Stimulated activated naive CD8-positive, alpha-beta T cell treated with anti-CD3 and anti-CD28 coated beads, Interleukin-15, Interleukin-2, amounts not matched to agents 100 ng/mL and 50 ng/mL, for 24 hours (primary cell): ENCODE results near the gene TCP11L2.

ENCODE experiments used
- H3K27ac Mint-ChIP-seq: one replicate; pipeline ENCODE4 v1.8.0; 2021; ENCODE audit warnings: mild to moderate bottlenecking, mixed read lengths
- H3K27me3 Mint-ChIP-seq: one replicate; pipeline ENCODE4 v1.8.0; 2021; ENCODE audit warnings: mixed read lengths
- H3K36me3 Mint-ChIP-seq: one replicate; pipeline ENCODE4 v1.8.0; 2021; ENCODE audit warnings: low read depth, mixed read lengths
- H3K4me1 Mint-ChIP-seq: one replicate; pipeline ENCODE4 v1.8.0; 2021; ENCODE audit warnings: low read depth, mixed read lengths
- H3K4me3 Mint-ChIP-seq: one replicate; pipeline ENCODE4 v1.8.0; 2021; ENCODE audit warnings: mild to moderate bottlenecking, mixed read lengths
- H3K9me3 Mint-ChIP-seq: one replicate; pipeline ENCODE4 v1.8.0; 2021; ENCODE audit warnings: mixed read lengths

Gene TCP11L2

GRCh38 chr12:106333756-106334155 is 31.2 kb downstream of the TCP11L2 start:
- H3K27ac Mint-ChIP-seq = no peak overlapping the region
- H3K9me3 Mint-ChIP-seq = no peaks in the 10 kb centered on the region
- H3K4me3 Mint-ChIP-seq = no peak overlapping the region
- peaks cover 21% of the 10 kb centered on the region for H3K36me3 Mint-ChIP-seq
- H3K27me3 Mint-ChIP-seq = no peaks in the 10 kb centered on the region
- H3K4me1 Mint-ChIP-seq = no peaks in the 10 kb centered on the region

- H3K4me1 Mint-ChIP-seq = no peaks in the 10 kb centered on the region
- H3K36me3 Mint-ChIP-seq = peaks cover 19% of the 10 kb centered on the region
- no peak overlapping the region for H3K4me3 Mint-ChIP-seq
Measured at GRCh38 chr12:106341086-106341877, 38.7 kb downstream of the TCP11L2 start.

GRCh38 chr12:106342397-106343213 is 40.1 kb downstream of the TCP11L2 start:
- no peak overlapping the region for H3K27ac Mint-ChIP-seq

More at GRCh38 chr12:106341086-106341877, 38.7 kb downstream of the TCP11L2 start:
- Mint-ChIP-seq H3K27ac (peak overlapping the region; percentile 11), H3K27me3 (no peaks in the 10 kb centered on the region), H3K9me3 (no peaks in the 10 kb centered on the region)

GRCh38 chr12:106343214-106343528 is 40.6 kb downstream of the TCP11L2 start:
- Mint-ChIP-seq H3K9me3 (no peaks in the 10 kb centered on the region), H3K27ac (no peak overlapping the region), H3K36me3 (peaks cover 15% of the 10 kb centered on the region), H3K4me3 (no peak overlapping the region), H3K4me1 (no peaks in the 10 kb centered on the region), H3K27me3 (no peaks in the 10 kb centered on the region)

More at GRCh38 chr12:106342397-106343213, 40.1 kb downstream of the TCP11L2 start:
- no peaks in the 10 kb centered on the region for H3K27me3 Mint-ChIP-seq
- peaks cover 15% of the 10 kb centered on the region for H3K36me3 Mint-ChIP-seq
- H3K4me1 Mint-ChIP-seq = no peaks in the 10 kb centered on the region
- no peak overlapping the region for H3K4me3 Mint-ChIP-seq
- H3K9me3 Mint-ChIP-seq = no peaks in the 10 kb centered on the region

- Mint-ChIP-seq H3K27ac (no peak overlapping the region), H3K4me1 (no peaks in the 10 kb centered on the region), H3K27me3 (no peaks in the 10 kb centered on the region), H3K9me3 (no peaks in the 10 kb centered on the region), H3K36me3 (peaks cover 13% of the 10 kb centered on the region), H3K4me3 (no peak overlapping the region)
Measured at GRCh38 chr12:106344131-106344530, 41.6 kb downstream of the TCP11L2 start.

- no peak overlapping the region for H3K27ac Mint-ChIP-seq
- H3K4me3 Mint-ChIP-seq = no peak overlapping the region
- H3K36me3 Mint-ChIP-seq = peaks cover 12% of the 10 kb centered on the region
- no peaks in the 10 kb centered on the region for H3K27me3 Mint-ChIP-seq
- H3K9me3 Mint-ChIP-seq = no peaks in the 10 kb centered on the region
- H3K4me1 Mint-ChIP-seq = no peaks in the 10 kb centered on the region
Measured at GRCh38 chr12:106345746-106346145, 43.2 kb downstream of the TCP11L2 start.

- H3K27ac Mint-ChIP-seq = no peak overlapping the region
- H3K4me1 Mint-ChIP-seq = no peaks in the 10 kb centered on the region
- no peak overlapping the region for H3K4me3 Mint-ChIP-seq
- H3K27me3 Mint-ChIP-seq = no peaks in the 10 kb centered on the region
- no peaks in the 10 kb centered on the region for H3K9me3 Mint-ChIP-seq
- H3K36me3 Mint-ChIP-seq = peaks cover 8% of the 10 kb centered on the region
Measured at GRCh38 chr12:106348411-106348810, 45.9 kb downstream of the TCP11L2 start.

- H3K27ac Mint-ChIP-seq = no peak overlapping the region
- H3K36me3 Mint-ChIP-seq = peaks cover 5% of the 10 kb centered on the region
- peaks cover 9% of the 10 kb centered on the region for H3K4me1 Mint-ChIP-seq
- no peak overlapping the region for H3K4me3 Mint-ChIP-seq
- no peaks in the 10 kb centered on the region for H3K9me3 Mint-ChIP-seq
- H3K27me3 Mint-ChIP-seq = no peaks in the 10 kb centered on the region
Measured at GRCh38 chr12:106353175-106353574, 50.6 kb downstream of the TCP11L2 start.

- Mint-ChIP-seq H3K4me3 (peak within 1 kb of the TSS; percentile 97), H3K27me3 (no peaks in the 10 kb centered on the region), H3K4me1 (peaks cover 17% of the 10 kb centered on the region), H3K9me3 (no peaks in the 10 kb centered on the region), H3K27ac (peak within 1 kb of the TSS; percentile 95), H3K36me3 (peaks cover 7% of the 10 kb centered on the region)
Measured at GRCh38 chr12:106357549-106358395, 55.2 kb downstream of the TCP11L2 start, which contains the start of gene POLR3B. POLR3B (plus strand) TSS chr12:106357748; CDS start chr12:106357880, 132 bp downstream.

- H3K27ac Mint-ChIP-seq = peak overlapping the region; percentile 95
Measured at GRCh38 chr12:106358396-106359241, 56.1 kb downstream of the TCP11L2 start.

GRCh38 chr12:106359646-106360399 is 57.3 kb downstream of the TCP11L2 start:
- no peaks in the 10 kb centered on the region for H3K9me3 Mint-ChIP-seq
- no peak overlapping the region for H3K4me3 Mint-ChIP-seq

More at GRCh38 chr12:106358396-106359241, 56.1 kb downstream of the TCP11L2 start:
- peaks cover 17% of the 10 kb centered on the region for H3K4me1 Mint-ChIP-seq
- peak overlapping the region; percentile 97 for H3K4me3 Mint-ChIP-seq
- peaks cover 7% of the 10 kb centered on the region for H3K36me3 Mint-ChIP-seq
- H3K27me3 Mint-ChIP-seq = no peaks in the 10 kb centered on the region
- H3K9me3 Mint-ChIP-seq = no peaks in the 10 kb centered on the region

GRCh38 chr12:106360400-106360994 is 58.0 kb downstream of the TCP11L2 start:
- Mint-ChIP-seq H3K27me3 (no peaks in the 10 kb centered on the region), H3K36me3 (peaks cover 10% of the 10 kb centered on the region), H3K27ac (no peak overlapping the region), H3K9me3 (no peaks in the 10 kb centered on the region), H3K4me3 (no peak overlapping the region), H3K4me1 (peaks cover 17% of the 10 kb centered on the region)

More at GRCh38 chr12:106359646-106360399, 57.3 kb downstream of the TCP11L2 start:
- Mint-ChIP-seq H3K27me3 (no peaks in the 10 kb centered on the region), H3K4me1 (peaks cover 17% of the 10 kb centered on the region), H3K27ac (no peak overlapping the region), H3K36me3 (peaks cover 10% of the 10 kb centered on the region)

GRCh38 chr12:106362971-106363370 is 60.4 kb downstream of the TCP11L2 start:
- Mint-ChIP-seq H3K4me1 (peaks cover 10% of the 10 kb centered on the region), H3K27me3 (no peaks in the 10 kb centered on the region), H3K4me3 (no peak overlapping the region), H3K27ac (no peak overlapping the region), H3K9me3 (no peaks in the 10 kb centered on the region), H3K36me3 (peaks cover 21% of the 10 kb centered on the region)
